GM23338 (cell line): Measurements from ENCODE around the gene CS. TPM values are rescaled to one million over a fixed set of nuclear protein-coding genes. Genes with fewer than 3 reads are reported as not detected.

ENCODE experiments used
- ATAC-seq: fragments of 200-7000 bp; cut with Tn5 transposase; 3 replicates; pipeline ENCODE4 v1.9.1; 2020
- DNase-seq: peaks from one replicate; pipeline ENCODE4 v3.0.0-alpha.2; 2015; ENCODE audit warnings: low spot score
- H2AFZ ChIP-seq: fragments of 200-600 bp; sonication (generic); 2 replicates; pipeline ENCODE4 v1.8.0; 2016; ENCODE audit warnings: antibody characterized with exemption, mild to moderate bottlenecking, moderate library complexity
- H3F3A ChIP-seq: fragments of 200-600 bp; sonication (generic); replicated peaks from 2 replicates; pipeline ENCODE4 v1.8.0; 2017; ENCODE audit warnings: antibody characterized with exemption, mixed run types, low read depth
- H3K27ac ChIP-seq: fragments of 200-600 bp; sonication (generic); 2 replicates; pipeline ENCODE4 v1.6.1; 2016; ENCODE audit warnings: low read depth
- H3K27me3 ChIP-seq: fragments of 200-600 bp; sonication (generic); 2 replicates; pipeline ENCODE4 v1.8.0; 2016; ENCODE audit warnings: mild to moderate bottlenecking, mixed run types, moderate library complexity; ENCODE audit not compliant: insufficient read depth
- H3K36me3 ChIP-seq: fragments of 200-600 bp; sonication (generic); 2 replicates; pipeline ENCODE4 v1.8.0; 2016; ENCODE audit warnings: mild to moderate bottlenecking; ENCODE audit not compliant: insufficient read depth
- H3K4me1 ChIP-seq: fragments of 200-600 bp; sonication (generic); 2 replicates; pipeline ENCODE4 v1.8.0; 2016; ENCODE audit warnings: mild to moderate bottlenecking, moderate library complexity; ENCODE audit not compliant: insufficient read depth
- H3K4me2 ChIP-seq: fragments of 200-600 bp; sonication (generic); 2 replicates; pipeline ENCODE4 v1.7.1; 2017; ENCODE audit warnings: mixed run types
- H3K4me3 ChIP-seq: fragments of 200-600 bp; sonication (generic); 2 replicates; pipeline ENCODE4 v1.6.1; 2016; ENCODE audit warnings: mixed run types
- H3K79me2 ChIP-seq: fragments of 200-600 bp; sonication (generic); replicated peaks from 2 replicates; pipeline ENCODE4 v1.8.0; 2017; ENCODE audit warnings: mild to moderate bottlenecking; ENCODE audit not compliant: insufficient read depth
- H3K9me2 ChIP-seq: fragments of 200-600 bp; sonication (generic); 2 replicates; pipeline ENCODE4 v1.8.0; 2017; ENCODE audit not compliant: insufficient read depth
- H4K20me1 ChIP-seq: fragments of 200-600 bp; sonication (generic); replicated peaks from 2 replicates; pipeline ENCODE4 v1.8.0; 2017; ENCODE audit warnings: mild to moderate bottlenecking; ENCODE audit not compliant: insufficient read depth
- H3K27ac Mint-ChIP-seq: 2 replicates; pipeline ENCODE4 v1.8.0; 2020; ENCODE audit warnings: inconsistent platforms, mild to moderate bottlenecking, moderate library complexity, mixed read lengths
- H3K27me3 Mint-ChIP-seq: 3 replicates; pipeline ENCODE4 v1.8.0; 2022; ENCODE audit warnings: low read depth, mild to moderate bottlenecking, moderate library complexity, mixed read lengths, inconsistent platforms; ENCODE audit not compliant: insufficient read depth, poor library complexity
- H3K36me3 Mint-ChIP-seq: 3 replicates; pipeline ENCODE4 v1.8.0; 2021; ENCODE audit warnings: low read depth, mild to moderate bottlenecking, inconsistent platforms, moderate library complexity, mixed read lengths
- H3K4me1 Mint-ChIP-seq: 3 replicates; pipeline ENCODE4 v1.8.0; 2020; ENCODE audit warnings: mild to moderate bottlenecking, inconsistent platforms, mixed read lengths
- H3K4me3 Mint-ChIP-seq: 3 replicates; pipeline ENCODE4 v1.8.0; 2021; ENCODE audit warnings: moderate library complexity, mild to moderate bottlenecking, inconsistent platforms, mixed read lengths
- H3K9me3 Mint-ChIP-seq: 3 replicates; pipeline ENCODE4 v1.8.0; 2020; ENCODE audit warnings: moderate library complexity, mild to moderate bottlenecking, inconsistent platforms, mixed read lengths
- CTCF ChIP-seq, 2 experiments: fragments of 200-600 bp in 1 of 2; sonication (generic) in 1 of 2; conservative IDR thresholded peaks; 2 replicates each; pipeline versions ENCODE4 v1.5.1 to v1.6.1; 2016 to 2017; ENCODE audit warnings: antibody characterized with exemption in 2 of 2, low read depth in 2 of 2, mild to moderate bottlenecking in 2 of 2, moderate library complexity in 1 of 2
- ETS1 ChIP-seq: IDR thresholded peaks from 2 replicates; pipeline ENCODE4 v1.6.1; 2016; ENCODE audit warnings: antibody characterized with exemption
- EZH2 ChIP-seq: fragments of 200-600 bp; sonication (generic); IDR thresholded peaks from one replicate; pipeline ENCODE4 v1.8.0; 2017; ENCODE audit warnings: antibody characterized with exemption, mild to moderate bottlenecking, low read depth; ENCODE audit not compliant: unreplicated experiment
- JUNB ChIP-seq: IDR thresholded peaks from one replicate; pipeline ENCODE4 v1.6.1; 2016; ENCODE audit warnings: antibody characterized with exemption; ENCODE audit not compliant: unreplicated experiment
- NANOG ChIP-seq: IDR thresholded peaks from 2 replicates; pipeline ENCODE4 v1.6.1; 2016; ENCODE audit warnings: antibody characterized with exemption, borderline replicate concordance
- POLR2AphosphoS5 ChIP-seq: IDR thresholded peaks from 2 replicates; pipeline ENCODE4 v1.6.1; 2016; ENCODE audit warnings: antibody characterized with exemption, low read depth
- REST ChIP-seq: IDR thresholded peaks from one replicate; pipeline ENCODE4 v1.6.1; 2018; ENCODE audit warnings: antibody characterized with exemption; ENCODE audit not compliant: unreplicated experiment
- STAT1 ChIP-seq: IDR thresholded peaks from one replicate; pipeline ENCODE4 v1.6.1; 2016; ENCODE audit warnings: antibody characterized with exemption; ENCODE audit not compliant: unreplicated experiment
- ZNF114 ChIP-seq: fragments of 250-450 bp; sonication (Bioruptor Pico); IDR thresholded peaks from 2 replicates; pipeline ENCODE4 v1.5.0; 2020; ENCODE audit warnings: mild to moderate bottlenecking, moderate library complexity
- ZNF331 ChIP-seq: fragments of 250-450 bp; sonication (Bioruptor Pico); IDR thresholded peaks from 2 replicates; pipeline ENCODE4 v1.5.0; 2020; ENCODE audit warnings: low read depth, mild to moderate bottlenecking, moderate library complexity
- ZNF462 ChIP-seq: fragments of 250-450 bp; sonication (Bioruptor Pico); IDR thresholded peaks from 2 replicates; pipeline ENCODE4 v1.5.0; 2020; ENCODE audit warnings: mild to moderate bottlenecking, moderate library complexity
- polyA plus RNA-seq: library from polyadenylated mRNA; unstranded; fragments of >200 nt; fragmentation: Nextera tagmentation; extraction: Ambion mirVana; gene quantifications from 2 replicates; pipeline ENCODE4 v1.2.1, GENCODE V29; 2016
- total RNA-seq: library from RNA; depleted of rRNA; stranded (reverse); fragments of >200 nt; shearing (Covaris generic); gene quantifications from 2 replicates; pipeline ENCODE4 v1.2.3, GENCODE V29; 2014

The CS gene
- total and polyA plus RNA-seq, 2 experiments from 2014 or later, result 63.3 to 166 TPM

DNA sequence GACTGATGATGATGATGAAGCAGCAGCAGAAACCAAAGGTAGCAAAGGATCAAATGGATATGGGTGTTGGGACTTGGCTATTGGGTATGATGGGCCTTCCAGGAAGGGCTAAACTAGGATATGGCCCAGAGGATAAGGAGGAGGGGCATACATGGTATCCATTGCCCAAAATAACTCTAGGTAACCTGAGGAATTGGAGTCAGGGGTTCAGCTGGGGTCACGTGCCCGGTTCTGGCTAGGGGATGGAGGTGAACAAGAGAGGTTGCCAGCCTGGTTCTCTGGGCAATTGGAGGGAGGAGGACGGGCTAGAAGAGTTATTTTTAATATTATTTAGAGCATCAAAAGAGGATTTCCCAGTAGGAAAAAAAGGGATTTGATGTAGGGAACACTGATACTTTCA is 39.2 kb downstream of the CS start:
- H3K4me1 Mint-ChIP-seq, result peaks cover 18% of the 10 kb centered on the region

More for the DNA sequence above, 39.2 kb downstream of the CS start:
- H3K27ac ChIP-seq, result no peak overlapping the region
- peaks cover 10% of the 10 kb centered on the region; the same call in 1 of the 2 replicates for H3K36me3 ChIP-seq
- Mint-ChIP-seq H3K4me3 (no peak overlapping the region), H3K27me3 (peaks cover 25% of the 10 kb centered on the region), H3K27ac (no peak overlapping the region), H3K9me3 (no peaks in the 10 kb centered on the region; the same call in 1 of the 3 replicates), H3K36me3 (peaks cover 8% of the 10 kb centered on the region)
- H3K27me3 ChIP-seq, result no peaks in the 10 kb centered on the region
- no peak for TF ChIP-seq CTCF (conservative IDR thresholded peaks at IDR 0.05; ENCODE audit: low read depth in 2 of 2)
- TF ChIP-seq REST, result no peak
- TF ChIP-seq STAT1, result no peak
- no peak for TF ChIP-seq ETS1
- no peak for TF ChIP-seq EZH2
- TF ChIP-seq ZNF331 (CRISPR knock-in tag), result no peak
- no peak for TF ChIP-seq POLR2AphosphoS5
- no peak for TF ChIP-seq NANOG
- no peak for TF ChIP-seq JUNB
- no peak for TF ChIP-seq ZNF462 (CRISPR knock-in tag)
- TF ChIP-seq ZNF114 (CRISPR knock-in tag), result no peak
- H3K9me2 ChIP-seq, result no peaks in the 10 kb centered on the region
- peaks cover 13% of the 10 kb centered on the region; the same call in 1 of the 2 replicates for H3K79me2 ChIP-seq
- ATAC-seq (no peak), DNase-seq (no peak)
- no peak overlapping the region for H2AFZ ChIP-seq
- no peak overlapping the region for H3K4me3 ChIP-seq
- peaks cover 19% of the 10 kb centered on the region for H3F3A ChIP-seq
- peaks cover 10% of the 10 kb centered on the region for H4K20me1 ChIP-seq
- H3K4me1 ChIP-seq, result peaks cover 17% of the 10 kb centered on the region
- H3K4me2 ChIP-seq, result no peak overlapping the region
